GM10847 (cell line): ENCODE measurements around the gene CELF2.

Experiments used
- POLR2A ChIP-seq: IDR thresholded peaks from 2 replicates; pipeline ENCODE4 v1.6.1; 2011; ENCODE audit not compliant: insufficient read length; ENCODE audit errors: extremely low read depth

Gene CELF2

GRCh38 chr10:11358011-11358410 is 340.3 kb downstream of the CELF2 start:
- TF ChIP-seq POLR2A = no peak

- TF ChIP-seq POLR2A = no peak
Observed at GRCh38 chr10:11358923-11359575, 341.4 kb downstream of the CELF2 start.

- no peak for TF ChIP-seq POLR2A
Observed at GRCh38 chr10:11359869-11360268, 342.2 kb downstream of the CELF2 start.

- no peak for TF ChIP-seq POLR2A
Observed at GRCh38 chr10:11363497-11363896, 345.8 kb downstream of the CELF2 start.

GRCh38 chr10:11364241-11364640 is 346.6 kb downstream of the CELF2 start:
- no peak for TF ChIP-seq POLR2A

- no peak for TF ChIP-seq POLR2A
Observed at GRCh38 chr10:11367505-11367904, 349.8 kb downstream of the CELF2 start.

GRCh38 chr10:11373717-11374171 is 356.1 kb downstream of the CELF2 start:
- TF ChIP-seq POLR2A = no peak

- TF ChIP-seq POLR2A = no peak
Observed at GRCh38 chr10:11377267-11377666, 359.6 kb downstream of the CELF2 start.

GRCh38 chr10:11378835-11379234 is 361.2 kb downstream of the CELF2 start:
- TF ChIP-seq POLR2A = no peak

- no peak for TF ChIP-seq POLR2A
Observed at GRCh38 chr10:11379771-11380170, 362.1 kb downstream of the CELF2 start.

GRCh38 chr10:11381023-11381422 is 363.4 kb downstream of the CELF2 start:
- TF ChIP-seq POLR2A = no peak

- no peak for TF ChIP-seq POLR2A
Observed at GRCh38 chr10:11381511-11381910, 363.8 kb downstream of the CELF2 start.

- no peak for TF ChIP-seq POLR2A
Observed at GRCh38 chr10:11382187-11382586, 364.5 kb downstream of the CELF2 start.

- TF ChIP-seq POLR2A = no peak
Observed at GRCh38 chr10:11386044-11386443, 368.4 kb downstream of the CELF2 start.
